Loucy (cell line): Measurements from ENCODE around the gene DNAH17.

ENCODE experiments used
- CTCF ChIP-seq: fragments of 200-600 bp; sonication (generic); conservative IDR thresholded peaks from 2 replicates; pipeline ENCODE4 v1.5.1; 2014; ENCODE audit warnings: mild to moderate bottlenecking, antibody characterized with exemption, low read length
- EZH2phosphoT487 ChIP-seq: fragments of 200-600 bp; IDR thresholded peaks from 2 replicates; pipeline ENCODE4 v1.6.1; 2018; ENCODE audit warnings: antibody characterized with exemption, mild to moderate bottlenecking, moderate library complexity, borderline replicate concordance

DNA sequence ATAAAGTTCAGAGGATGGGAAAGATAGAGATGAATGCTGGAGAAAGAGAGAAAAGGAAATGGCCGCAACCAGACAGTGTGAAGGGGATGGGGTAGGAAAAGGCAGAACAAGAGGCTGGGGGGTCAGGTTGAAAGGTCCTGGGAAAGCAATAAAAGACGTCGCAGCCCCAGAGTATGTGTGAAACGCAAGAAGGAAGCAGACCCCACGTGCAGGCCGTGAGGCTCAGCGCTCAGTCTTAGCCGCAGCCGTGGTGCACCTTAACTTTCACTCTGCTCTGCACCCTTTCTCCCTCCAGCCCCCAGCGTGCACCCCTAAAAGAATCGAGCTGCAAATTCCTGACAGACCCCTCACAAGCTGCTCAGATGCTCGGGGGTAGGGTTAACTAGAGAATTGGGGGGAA lies 1.9 kb downstream of the DNAH17 start:
- TF ChIP-seq CTCF (no peak), EZH2phosphoT487 (no peak)
